ENCODE measurements around the gene HBG1. TPM values are rescaled to one million over a fixed set of nuclear protein-coding genes. Genes with fewer than 3 reads are reported as not detected.

HBG1 gene
- total and polyA plus RNA-seq, 2 of the 4 experiments (the other 2 are of a cell fraction) = not detected

DNA sequence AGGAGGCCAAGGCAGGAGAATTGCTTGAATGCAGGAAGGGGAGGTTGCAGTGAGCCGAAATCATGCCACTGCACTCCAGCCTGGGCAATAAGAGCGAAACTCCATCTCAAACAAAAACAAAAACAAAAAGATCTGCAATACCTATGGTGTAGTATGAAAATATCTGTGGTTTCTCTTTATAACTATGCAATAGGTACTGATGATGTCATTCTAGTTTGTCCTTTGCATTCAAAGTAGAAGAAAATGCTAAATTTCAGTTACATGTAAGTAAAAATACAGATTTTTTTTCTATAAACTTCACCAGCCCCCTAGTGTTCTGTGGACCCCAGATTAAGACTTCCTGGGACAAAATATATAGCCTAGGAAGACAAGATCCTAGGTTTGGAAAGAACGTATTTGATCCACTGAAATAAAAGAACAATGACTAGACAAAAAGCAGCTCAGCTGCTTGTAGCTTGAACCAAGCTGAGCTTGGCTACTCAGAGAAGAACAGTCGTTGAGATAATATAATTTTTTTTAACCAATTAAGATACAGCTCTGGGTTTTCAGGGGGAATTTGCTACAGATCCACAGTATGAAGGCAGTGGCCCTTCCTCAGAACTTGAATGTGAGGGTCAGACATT is 22.8 kb upstream of the HBG1 start (continued):
- TF ChIP-seq NFE2L2 (IDR thresholded peaks at IDR 0.05; ENCODE audit: low read depth, low read length) (no peak), FOS (IDR thresholded peaks at IDR 0.05; ENCODE audit: low read depth, low read length) (no peak), MAFK (IDR thresholded peaks at IDR 0.05; ENCODE audit: low read depth, low read length) (no peak), CHD1 (IDR thresholded peaks at IDR 0.05; ENCODE audit: low read depth, low read length) (no peak)
- TF ChIP-seq, protein P1, sequence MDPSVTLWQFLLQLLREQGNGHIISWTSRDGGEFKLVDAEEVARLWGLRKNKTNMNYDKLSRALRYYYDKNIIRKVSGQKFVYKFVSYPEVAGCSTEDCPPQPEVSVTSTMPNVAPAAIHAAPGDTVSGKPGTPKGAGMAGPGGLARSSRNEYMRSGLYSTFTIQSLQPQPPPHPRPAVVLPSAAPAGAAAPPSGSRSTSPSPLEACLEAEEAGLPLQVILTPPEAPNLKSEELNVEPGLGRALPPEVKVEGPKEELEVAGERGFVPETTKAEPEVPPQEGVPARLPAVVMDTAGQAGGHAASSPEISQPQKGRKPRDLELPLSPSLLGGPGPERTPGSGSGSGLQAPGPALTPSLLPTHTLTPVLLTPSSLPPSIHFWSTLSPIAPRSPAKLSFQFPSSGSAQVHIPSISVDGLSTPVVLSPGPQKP (IDR thresholded peaks at IDR 0.05; ENCODE audit: borderline replicate concordance, low read depth, low read length) = no peak
